Smooth muscle cell of the brain vasculature (primary cell): Measurements from ENCODE around the gene KDM4E.
"Not testable (repeated sequence)": the region's sequence is repeated elsewhere in the genome, so short reads cannot be mapped to it uniquely, and the experiment has no call there.

Experiments used
- DNase-seq: peaks from one replicate; pipeline ENCODE4 v3.0.0-alpha.2; 2012; ENCODE audit warnings: low read depth, low spot score

Gene KDM4E

GRCh38 chr11:95024958-95025357, at the start of gene KDM4E:
Gene KDM4E, plus strand, starts transcription at chr11:95025258. Its CDS starts 300 bp downstream, at chr11:95025558.
- DNase-seq, result no peak

GRCh38 chr11:94975599-94975998, 49.5 kb upstream of the KDM4E start:
- DNase-seq, result no peak

- no peak for DNase-seq
Measured at GRCh38 chr11:94987378-94987777, 37.7 kb upstream of the KDM4E start.

GRCh38 chr11:94988748-94989147, 36.3 kb upstream of the KDM4E start:
- DNase-seq, result no peak

GRCh38 chr11:94993400-94993943, 31.6 kb upstream of the KDM4E start:
- DNase-seq, result no peak

- DNase-seq, result no peak
Measured at GRCh38 chr11:94997437-94997836, 27.6 kb upstream of the KDM4E start.

GRCh38 chr11:94998285-94998684, 26.8 kb upstream of the KDM4E start:
- no peak for DNase-seq

- no peak for DNase-seq
Measured at GRCh38 chr11:95003716-95004115, 21.3 kb upstream of the KDM4E start.

- no peak for DNase-seq
Measured at GRCh38 chr11:95005642-95006041, 19.4 kb upstream of the KDM4E start.

GRCh38 chr11:95011376-95011775, 13.7 kb upstream of the KDM4E start:
- DNase-seq, result no peak

- no peak for DNase-seq
Measured at GRCh38 chr11:95014184-95014821, 10.8 kb upstream of the KDM4E start.

- DNase-seq, result no peak
Measured at GRCh38 chr11:95016139-95016538, 8.9 kb upstream of the KDM4E start.

- DNase-seq, result not testable (repeated sequence)
Measured at GRCh38 chr11:95021468-95021867, 3.6 kb upstream of the KDM4E start.

- DNase-seq, result not testable (repeated sequence)
Measured at GRCh38 chr11:95025594-95025993, 536 bp downstream of the KDM4E start.

- DNase-seq, result no peak
Measured at GRCh38 chr11:95028357-95028756, 3.3 kb downstream of the KDM4E start.

GRCh38 chr11:95033051-95033450, 8.0 kb downstream of the KDM4E start:
- no peak for DNase-seq

- DNase-seq, result no peak
Measured at GRCh38 chr11:95035316-95035715, 10.3 kb downstream of the KDM4E start.

- not testable (repeated sequence) for DNase-seq
Measured at GRCh38 chr11:95037356-95038035, 12.4 kb downstream of the KDM4E start.

- DNase-seq, result no peak
Measured at GRCh38 chr11:95042239-95042638, 17.2 kb downstream of the KDM4E start.

- DNase-seq, result no peak
Measured at GRCh38 chr11:95042906-95043305, 17.8 kb downstream of the KDM4E start.

- no peak for DNase-seq
Measured at GRCh38 chr11:95044010-95044409, 19.0 kb downstream of the KDM4E start.

GRCh38 chr11:95045812-95046211, 20.8 kb downstream of the KDM4E start:
- DNase-seq, result no peak

- not testable (repeated sequence) for DNase-seq
Measured at GRCh38 chr11:95049122-95049521, 24.1 kb downstream of the KDM4E start, which contains the start of gene KDM4F. Gene KDM4F, plus strand, starts transcription at chr11:95049422.
